GM23338 (cell line): ENCODE results near the gene MYLK. TPM values are rescaled to one million over a fixed set of nuclear protein-coding genes. Genes with fewer than 3 reads are reported as not detected.

Source experiments
- ATAC-seq: fragments of 200-7000 bp; cut with Tn5 transposase; 3 replicates; pipeline ENCODE4 v1.9.1; 2020
- DNase-seq: peaks from one replicate; pipeline ENCODE4 v3.0.0-alpha.2; 2015; ENCODE audit warnings: low spot score
- H2AFZ ChIP-seq: fragments of 200-600 bp; sonication (generic); 2 replicates; pipeline ENCODE4 v1.8.0; 2016; ENCODE audit warnings: antibody characterized with exemption, mild to moderate bottlenecking, moderate library complexity
- H3F3A ChIP-seq: fragments of 200-600 bp; sonication (generic); replicated peaks from 2 replicates; pipeline ENCODE4 v1.8.0; 2017; ENCODE audit warnings: antibody characterized with exemption, mixed run types, low read depth
- H3K27ac ChIP-seq: fragments of 200-600 bp; sonication (generic); 2 replicates; pipeline ENCODE4 v1.6.1; 2016; ENCODE audit warnings: low read depth
- H3K27me3 ChIP-seq: fragments of 200-600 bp; sonication (generic); 2 replicates; pipeline ENCODE4 v1.8.0; 2016; ENCODE audit warnings: mild to moderate bottlenecking, mixed run types, moderate library complexity; ENCODE audit not compliant: insufficient read depth
- H3K36me3 ChIP-seq: fragments of 200-600 bp; sonication (generic); 2 replicates; pipeline ENCODE4 v1.8.0; 2016; ENCODE audit warnings: mild to moderate bottlenecking; ENCODE audit not compliant: insufficient read depth
- H3K4me1 ChIP-seq: fragments of 200-600 bp; sonication (generic); 2 replicates; pipeline ENCODE4 v1.8.0; 2016; ENCODE audit warnings: mild to moderate bottlenecking, moderate library complexity; ENCODE audit not compliant: insufficient read depth
- H3K4me2 ChIP-seq: fragments of 200-600 bp; sonication (generic); 2 replicates; pipeline ENCODE4 v1.7.1; 2017; ENCODE audit warnings: mixed run types
- H3K4me3 ChIP-seq: fragments of 200-600 bp; sonication (generic); 2 replicates; pipeline ENCODE4 v1.6.1; 2016; ENCODE audit warnings: mixed run types
- H3K79me2 ChIP-seq: fragments of 200-600 bp; sonication (generic); replicated peaks from 2 replicates; pipeline ENCODE4 v1.8.0; 2017; ENCODE audit warnings: mild to moderate bottlenecking; ENCODE audit not compliant: insufficient read depth
- H3K9me2 ChIP-seq: fragments of 200-600 bp; sonication (generic); 2 replicates; pipeline ENCODE4 v1.8.0; 2017; ENCODE audit not compliant: insufficient read depth
- H4K20me1 ChIP-seq: fragments of 200-600 bp; sonication (generic); replicated peaks from 2 replicates; pipeline ENCODE4 v1.8.0; 2017; ENCODE audit warnings: mild to moderate bottlenecking; ENCODE audit not compliant: insufficient read depth
- H3K27ac Mint-ChIP-seq: 2 replicates; pipeline ENCODE4 v1.8.0; 2020; ENCODE audit warnings: inconsistent platforms, mild to moderate bottlenecking, moderate library complexity, mixed read lengths
- H3K27me3 Mint-ChIP-seq: 3 replicates; pipeline ENCODE4 v1.8.0; 2022; ENCODE audit warnings: low read depth, mild to moderate bottlenecking, moderate library complexity, mixed read lengths, inconsistent platforms; ENCODE audit not compliant: insufficient read depth, poor library complexity
- H3K36me3 Mint-ChIP-seq: 3 replicates; pipeline ENCODE4 v1.8.0; 2021; ENCODE audit warnings: low read depth, mild to moderate bottlenecking, inconsistent platforms, moderate library complexity, mixed read lengths
- H3K4me1 Mint-ChIP-seq: 3 replicates; pipeline ENCODE4 v1.8.0; 2020; ENCODE audit warnings: mild to moderate bottlenecking, inconsistent platforms, mixed read lengths
- H3K4me3 Mint-ChIP-seq: 3 replicates; pipeline ENCODE4 v1.8.0; 2021; ENCODE audit warnings: moderate library complexity, mild to moderate bottlenecking, inconsistent platforms, mixed read lengths
- H3K9me3 Mint-ChIP-seq: 3 replicates; pipeline ENCODE4 v1.8.0; 2020; ENCODE audit warnings: moderate library complexity, mild to moderate bottlenecking, inconsistent platforms, mixed read lengths
- CREB1 ChIP-seq: fragments of 250-450 bp; sonication (Bioruptor Pico); IDR thresholded peaks from 2 replicates; pipeline ENCODE4 v1.5.0; 2020; ENCODE audit warnings: low read depth, mild to moderate bottlenecking, moderate library complexity
- EZH2 ChIP-seq: fragments of 200-600 bp; sonication (generic); IDR thresholded peaks from one replicate; pipeline ENCODE4 v1.8.0; 2017; ENCODE audit warnings: antibody characterized with exemption, mild to moderate bottlenecking, low read depth; ENCODE audit not compliant: unreplicated experiment
- EZH2phosphoT487 ChIP-seq: fragments of 200-600 bp; sonication (generic); IDR thresholded peaks from one replicate; pipeline ENCODE4 v1.8.1; 2018; ENCODE audit warnings: antibody characterized with exemption; ENCODE audit not compliant: unreplicated experiment
- JUNB ChIP-seq: IDR thresholded peaks from one replicate; pipeline ENCODE4 v1.6.1; 2016; ENCODE audit warnings: antibody characterized with exemption; ENCODE audit not compliant: unreplicated experiment
- NANOG ChIP-seq: IDR thresholded peaks from 2 replicates; pipeline ENCODE4 v1.6.1; 2016; ENCODE audit warnings: antibody characterized with exemption, borderline replicate concordance
- POLR2AphosphoS5 ChIP-seq: IDR thresholded peaks from 2 replicates; pipeline ENCODE4 v1.6.1; 2016; ENCODE audit warnings: antibody characterized with exemption, low read depth
- STAT1 ChIP-seq: IDR thresholded peaks from one replicate; pipeline ENCODE4 v1.6.1; 2016; ENCODE audit warnings: antibody characterized with exemption; ENCODE audit not compliant: unreplicated experiment
- ZNF114 ChIP-seq: fragments of 250-450 bp; sonication (Bioruptor Pico); IDR thresholded peaks from 2 replicates; pipeline ENCODE4 v1.5.0; 2020; ENCODE audit warnings: mild to moderate bottlenecking, moderate library complexity
- ZNF331 ChIP-seq: fragments of 250-450 bp; sonication (Bioruptor Pico); IDR thresholded peaks from 2 replicates; pipeline ENCODE4 v1.5.0; 2020; ENCODE audit warnings: low read depth, mild to moderate bottlenecking, moderate library complexity
- polyA plus RNA-seq: library from polyadenylated mRNA; unstranded; fragments of >200 nt; fragmentation: Nextera tagmentation; extraction: Ambion mirVana; gene quantifications from 2 replicates; pipeline ENCODE4 v1.2.1, GENCODE V29; 2016
- total RNA-seq: library from RNA; depleted of rRNA; stranded (reverse); fragments of >200 nt; shearing (Covaris generic); gene quantifications from 2 replicates; pipeline ENCODE4 v1.2.3, GENCODE V29; 2014
- TF ChIP-seq, protein P1 (sequence below): fragments of 250-450 bp; sonication (Bioruptor Pico); IDR thresholded peaks from 2 replicates; pipeline ENCODE4 v1.5.0; 2020; ENCODE audit warnings: mild to moderate bottlenecking, moderate library complexity
- TF ChIP-seq, protein P2 (sequence below): IDR thresholded peaks from 2 replicates; pipeline ENCODE4 v1.6.1; 2016; ENCODE audit warnings: antibody characterized with exemption
- TF ChIP-seq, protein P3 (sequence below), 2 experiments: fragments of 200-600 bp in 1 of 2; sonication (generic) in 1 of 2; conservative IDR thresholded peaks; 2 replicates each; pipeline versions ENCODE4 v1.5.1 to v1.6.1; 2016 to 2017; ENCODE audit warnings: antibody characterized with exemption in 2 of 2, low read depth in 2 of 2, mild to moderate bottlenecking in 2 of 2, moderate library complexity in 1 of 2
- TF ChIP-seq, protein P4 (sequence below): IDR thresholded peaks from one replicate; pipeline ENCODE4 v1.6.1; 2018; ENCODE audit warnings: antibody characterized with exemption; ENCODE audit not compliant: unreplicated experiment

The MYLK gene
- total and polyA plus RNA-seq, 2 experiments from 2014 or later = 11.5 to 17.9 TPM

DNA sequence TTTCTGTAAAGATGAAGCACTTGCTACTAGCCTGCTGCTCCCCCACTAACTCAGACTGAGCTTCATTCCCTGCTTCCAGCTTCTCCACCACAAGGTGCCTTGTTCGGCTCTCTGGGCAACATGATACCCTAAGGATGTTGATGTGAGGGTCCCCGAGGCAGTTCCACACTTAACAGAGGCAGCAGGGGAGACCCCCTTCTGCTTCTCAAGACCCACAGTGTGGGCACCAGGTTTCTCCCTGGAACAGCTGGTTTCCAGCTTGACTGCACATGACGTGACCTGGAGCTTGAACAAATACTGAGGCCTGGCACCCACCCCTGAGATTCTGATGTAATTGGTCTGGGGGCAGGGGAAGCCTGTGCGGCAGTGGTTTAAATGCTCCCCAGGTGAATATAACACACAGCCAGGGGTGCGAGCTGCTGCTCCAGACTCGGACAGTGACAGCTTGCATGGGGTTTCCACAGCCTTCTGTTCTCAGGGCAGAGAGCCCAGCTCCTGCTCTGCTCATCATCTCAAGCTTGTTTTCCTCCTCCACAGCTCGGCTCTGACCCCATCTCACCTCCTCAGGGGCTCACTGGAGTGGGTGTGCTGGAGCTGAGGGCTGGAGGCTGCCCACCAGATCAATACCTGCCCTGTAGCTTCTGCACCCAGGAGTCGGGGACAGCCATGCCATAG lies 204.3 kb downstream of the MYLK start:
- H3F3A ChIP-seq = no peaks in the 10 kb centered on the region
- H2AFZ ChIP-seq = no peak overlapping the region
- no peaks in the 10 kb centered on the region for H3K27me3 ChIP-seq
- no peak overlapping the region for H3K27ac ChIP-seq
- no peaks in the 10 kb centered on the region for H3K36me3 ChIP-seq
- Mint-ChIP-seq H3K4me1 (peaks cover 6% of the 10 kb centered on the region; the same call in 2 of the 3 replicates), H3K27me3 (peaks cover 4% of the 10 kb centered on the region), H3K27ac (no peak overlapping the region), H3K9me3 (no peaks in the 10 kb centered on the region), H3K4me3 (no peak overlapping the region), H3K36me3 (peaks cover 8% of the 10 kb centered on the region; the same call in 1 of the 3 replicates)
- H3K4me3 ChIP-seq = no peak overlapping the region
- H3K9me2 ChIP-seq = no peaks in the 10 kb centered on the region
- no peaks in the 10 kb centered on the region for H3K79me2 ChIP-seq
- no peak for DNase-seq
- no peak for ATAC-seq
- H3K4me1 ChIP-seq = no peaks in the 10 kb centered on the region
- H3K4me2 ChIP-seq = no peak overlapping the region
- no peaks in the 10 kb centered on the region for H4K20me1 ChIP-seq
- TF ChIP-seq EZH2 (no peak), ZNF114 (CRISPR knock-in tag) (no peak), CREB1 (CRISPR knock-in tag) (no peak), EZH2phosphoT487 (no peak), POLR2AphosphoS5 (no peak), ZNF331 (CRISPR knock-in tag) (no peak), JUNB (no peak), NANOG (no peak), STAT1 (no peak)
- TF ChIP-seq, protein P1, sequence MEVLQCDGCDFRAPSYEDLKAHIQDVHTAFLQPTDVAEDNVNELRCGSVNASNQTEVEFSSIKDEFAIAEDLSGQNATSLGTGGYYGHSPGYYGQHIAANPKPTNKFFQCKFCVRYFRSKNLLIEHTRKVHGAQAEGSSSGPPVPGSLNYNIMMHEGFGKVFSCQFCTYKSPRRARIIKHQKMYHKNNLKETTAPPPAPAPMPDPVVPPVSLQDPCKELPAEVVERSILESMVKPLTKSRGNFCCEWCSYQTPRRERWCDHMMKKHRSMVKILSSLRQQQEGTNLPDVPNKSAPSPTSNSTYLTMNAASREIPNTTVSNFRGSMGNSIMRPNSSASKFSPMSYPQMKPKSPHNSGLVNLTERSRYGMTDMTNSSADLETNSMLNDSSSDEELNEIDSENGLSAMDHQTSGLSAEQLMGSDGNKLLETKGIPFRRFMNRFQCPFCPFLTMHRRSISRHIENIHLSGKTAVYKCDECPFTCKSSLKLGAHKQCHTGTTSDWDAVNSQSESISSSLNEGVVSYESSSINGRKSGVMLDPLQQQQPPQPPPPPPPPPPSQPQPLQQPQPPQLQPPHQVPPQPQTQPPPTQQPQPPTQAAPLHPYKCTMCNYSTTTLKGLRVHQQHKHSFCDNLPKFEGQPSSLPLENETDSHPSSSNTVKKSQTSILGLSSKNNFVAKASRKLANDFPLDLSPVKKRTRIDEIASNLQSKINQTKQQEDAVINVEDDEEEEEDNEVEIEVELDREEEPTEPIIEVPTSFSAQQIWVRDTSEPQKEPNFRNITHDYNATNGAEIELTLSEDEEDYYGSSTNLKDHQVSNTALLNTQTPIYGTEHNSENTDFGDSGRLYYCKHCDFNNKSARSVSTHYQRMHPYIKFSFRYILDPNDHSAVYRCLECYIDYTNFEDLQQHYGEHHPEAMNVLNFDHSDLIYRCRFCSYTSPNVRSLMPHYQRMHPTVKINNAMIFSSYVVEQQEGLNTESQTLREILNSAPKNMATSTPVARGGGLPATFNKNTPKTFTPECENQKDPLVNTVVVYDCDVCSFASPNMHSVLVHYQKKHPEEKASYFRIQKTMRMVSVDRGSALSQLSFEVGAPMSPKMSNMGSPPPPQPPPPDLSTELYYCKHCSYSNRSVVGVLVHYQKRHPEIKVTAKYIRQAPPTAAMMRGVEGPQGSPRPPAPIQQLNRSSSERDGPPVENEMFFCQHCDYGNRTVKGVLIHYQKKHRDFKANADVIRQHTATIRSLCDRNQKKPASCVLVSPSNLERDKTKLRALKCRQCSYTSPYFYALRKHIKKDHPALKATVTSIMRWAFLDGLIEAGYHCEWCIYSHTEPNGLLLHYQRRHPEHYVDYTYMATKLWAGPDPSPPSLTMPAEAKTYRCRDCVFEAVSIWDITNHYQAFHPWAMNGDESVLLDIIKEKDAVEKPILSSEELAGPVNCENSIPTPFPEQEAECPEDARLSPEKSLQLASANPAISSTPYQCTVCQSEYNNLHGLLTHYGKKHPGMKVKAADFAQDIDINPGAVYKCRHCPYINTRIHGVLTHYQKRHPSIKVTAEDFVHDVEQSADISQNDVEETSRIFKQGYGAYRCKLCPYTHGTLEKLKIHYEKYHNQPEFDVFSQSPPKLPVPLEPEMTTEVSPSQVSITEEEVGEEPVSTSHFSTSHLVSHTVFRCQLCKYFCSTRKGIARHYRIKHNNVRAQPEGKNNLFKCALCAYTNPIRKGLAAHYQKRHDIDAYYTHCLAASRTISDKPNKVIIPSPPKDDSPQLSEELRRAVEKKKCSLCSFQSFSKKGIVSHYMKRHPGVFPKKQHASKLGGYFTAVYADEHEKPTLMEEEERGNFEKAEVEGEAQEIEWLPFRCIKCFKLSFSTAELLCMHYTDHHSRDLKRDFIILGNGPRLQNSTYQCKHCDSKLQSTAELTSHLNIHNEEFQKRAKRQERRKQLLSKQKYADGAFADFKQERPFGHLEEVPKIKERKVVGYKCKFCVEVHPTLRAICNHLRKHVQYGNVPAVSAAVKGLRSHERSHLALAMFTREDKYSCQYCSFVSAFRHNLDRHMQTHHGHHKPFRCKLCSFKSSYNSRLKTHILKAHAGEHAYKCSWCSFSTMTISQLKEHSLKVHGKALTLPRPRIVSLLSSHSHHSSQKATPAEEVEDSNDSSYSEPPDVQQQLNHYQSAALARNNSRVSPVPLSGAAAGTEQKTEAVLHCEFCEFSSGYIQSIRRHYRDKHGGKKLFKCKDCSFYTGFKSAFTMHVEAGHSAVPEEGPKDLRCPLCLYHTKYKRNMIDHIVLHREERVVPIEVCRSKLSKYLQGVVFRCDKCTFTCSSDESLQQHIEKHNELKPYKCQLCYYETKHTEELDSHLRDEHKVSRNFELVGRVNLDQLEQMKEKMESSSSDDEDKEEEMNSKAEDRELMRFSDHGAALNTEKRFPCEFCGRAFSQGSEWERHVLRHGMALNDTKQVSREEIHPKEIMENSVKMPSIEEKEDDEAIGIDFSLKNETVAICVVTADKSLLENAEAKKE = no peak
- TF ChIP-seq, protein P2, sequence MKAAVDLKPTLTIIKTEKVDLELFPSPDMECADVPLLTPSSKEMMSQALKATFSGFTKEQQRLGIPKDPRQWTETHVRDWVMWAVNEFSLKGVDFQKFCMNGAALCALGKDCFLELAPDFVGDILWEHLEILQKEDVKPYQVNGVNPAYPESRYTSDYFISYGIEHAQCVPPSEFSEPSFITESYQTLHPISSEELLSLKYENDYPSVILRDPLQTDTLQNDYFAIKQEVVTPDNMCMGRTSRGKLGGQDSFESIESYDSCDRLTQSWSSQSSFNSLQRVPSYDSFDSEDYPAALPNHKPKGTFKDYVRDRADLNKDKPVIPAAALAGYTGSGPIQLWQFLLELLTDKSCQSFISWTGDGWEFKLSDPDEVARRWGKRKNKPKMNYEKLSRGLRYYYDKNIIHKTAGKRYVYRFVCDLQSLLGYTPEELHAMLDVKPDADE = no peak
- TF ChIP-seq, protein P3, sequence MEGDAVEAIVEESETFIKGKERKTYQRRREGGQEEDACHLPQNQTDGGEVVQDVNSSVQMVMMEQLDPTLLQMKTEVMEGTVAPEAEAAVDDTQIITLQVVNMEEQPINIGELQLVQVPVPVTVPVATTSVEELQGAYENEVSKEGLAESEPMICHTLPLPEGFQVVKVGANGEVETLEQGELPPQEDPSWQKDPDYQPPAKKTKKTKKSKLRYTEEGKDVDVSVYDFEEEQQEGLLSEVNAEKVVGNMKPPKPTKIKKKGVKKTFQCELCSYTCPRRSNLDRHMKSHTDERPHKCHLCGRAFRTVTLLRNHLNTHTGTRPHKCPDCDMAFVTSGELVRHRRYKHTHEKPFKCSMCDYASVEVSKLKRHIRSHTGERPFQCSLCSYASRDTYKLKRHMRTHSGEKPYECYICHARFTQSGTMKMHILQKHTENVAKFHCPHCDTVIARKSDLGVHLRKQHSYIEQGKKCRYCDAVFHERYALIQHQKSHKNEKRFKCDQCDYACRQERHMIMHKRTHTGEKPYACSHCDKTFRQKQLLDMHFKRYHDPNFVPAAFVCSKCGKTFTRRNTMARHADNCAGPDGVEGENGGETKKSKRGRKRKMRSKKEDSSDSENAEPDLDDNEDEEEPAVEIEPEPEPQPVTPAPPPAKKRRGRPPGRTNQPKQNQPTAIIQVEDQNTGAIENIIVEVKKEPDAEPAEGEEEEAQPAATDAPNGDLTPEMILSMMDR (conservative IDR thresholded peaks at IDR 0.05; ENCODE audit: low read depth in 2 of 2) = no peak
- TF ChIP-seq, protein P4, sequence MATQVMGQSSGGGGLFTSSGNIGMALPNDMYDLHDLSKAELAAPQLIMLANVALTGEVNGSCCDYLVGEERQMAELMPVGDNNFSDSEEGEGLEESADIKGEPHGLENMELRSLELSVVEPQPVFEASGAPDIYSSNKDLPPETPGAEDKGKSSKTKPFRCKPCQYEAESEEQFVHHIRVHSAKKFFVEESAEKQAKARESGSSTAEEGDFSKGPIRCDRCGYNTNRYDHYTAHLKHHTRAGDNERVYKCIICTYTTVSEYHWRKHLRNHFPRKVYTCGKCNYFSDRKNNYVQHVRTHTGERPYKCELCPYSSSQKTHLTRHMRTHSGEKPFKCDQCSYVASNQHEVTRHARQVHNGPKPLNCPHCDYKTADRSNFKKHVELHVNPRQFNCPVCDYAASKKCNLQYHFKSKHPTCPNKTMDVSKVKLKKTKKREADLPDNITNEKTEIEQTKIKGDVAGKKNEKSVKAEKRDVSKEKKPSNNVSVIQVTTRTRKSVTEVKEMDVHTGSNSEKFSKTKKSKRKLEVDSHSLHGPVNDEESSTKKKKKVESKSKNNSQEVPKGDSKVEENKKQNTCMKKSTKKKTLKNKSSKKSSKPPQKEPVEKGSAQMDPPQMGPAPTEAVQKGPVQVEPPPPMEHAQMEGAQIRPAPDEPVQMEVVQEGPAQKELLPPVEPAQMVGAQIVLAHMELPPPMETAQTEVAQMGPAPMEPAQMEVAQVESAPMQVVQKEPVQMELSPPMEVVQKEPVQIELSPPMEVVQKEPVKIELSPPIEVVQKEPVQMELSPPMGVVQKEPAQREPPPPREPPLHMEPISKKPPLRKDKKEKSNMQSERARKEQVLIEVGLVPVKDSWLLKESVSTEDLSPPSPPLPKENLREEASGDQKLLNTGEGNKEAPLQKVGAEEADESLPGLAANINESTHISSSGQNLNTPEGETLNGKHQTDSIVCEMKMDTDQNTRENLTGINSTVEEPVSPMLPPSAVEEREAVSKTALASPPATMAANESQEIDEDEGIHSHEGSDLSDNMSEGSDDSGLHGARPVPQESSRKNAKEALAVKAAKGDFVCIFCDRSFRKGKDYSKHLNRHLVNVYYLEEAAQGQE = no peak
